ENCODE measurements around the gene CTTNBP2. TPM values are rescaled to one million over a fixed set of nuclear protein-coding genes. Genes with fewer than 3 reads are reported as not detected.

The CTTNBP2 gene
- total and polyA plus RNA-seq, 10 of the 15 experiments (the other 5 are each of a cell fraction or from before 2014, with no cell fraction given) = 0.04 to 0.43 TPM; not detected in 8

DNA sequence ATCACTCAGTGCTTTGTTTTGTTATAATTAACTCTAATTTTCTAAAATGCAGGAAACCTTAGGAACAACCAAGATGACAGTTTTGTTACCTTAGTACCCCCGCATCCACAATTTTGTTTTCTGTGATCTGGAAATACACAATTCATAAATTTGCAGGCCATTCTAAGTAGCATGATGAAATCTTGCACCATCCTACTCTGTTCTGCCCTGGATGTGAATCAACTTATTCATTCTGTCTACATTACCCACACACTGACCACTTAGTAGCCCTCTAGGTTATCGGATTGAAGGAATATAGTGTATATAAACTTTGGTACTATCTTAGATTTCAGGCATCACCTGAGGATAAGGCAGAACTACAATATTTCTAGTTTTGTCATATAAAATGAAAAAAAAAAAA is 155.9 kb downstream of the CTTNBP2 start (continued):
- TF ChIP-seq KDM1A (IDR thresholded peaks at IDR 0.05; ENCODE audit: borderline replicate concordance) (no peak), RCOR1 (conservative IDR thresholded peaks at IDR 0.05; ENCODE audit: low read depth, low read length) (no peak), STAT1 (conservative IDR thresholded peaks at IDR 0.05) (no peak), MEF2A (IDR thresholded peaks at IDR 0.05; ENCODE audit: insufficient read depth, low read depth, low read length) (no peak), CHD4 (IDR thresholded peaks at IDR 0.05) (no peak), SPI1 (IDR thresholded peaks at IDR 0.05; ENCODE audit: borderline replicate concordance, insufficient read depth, low read depth, low read length) (no peak), RB1 (IDR thresholded peaks at IDR 0.05; ENCODE audit: borderline replicate concordance) (no peak), CREM (IDR thresholded peaks at IDR 0.05; ENCODE audit: low read depth) (no peak)
- TF ChIP-seq, protein P1, sequence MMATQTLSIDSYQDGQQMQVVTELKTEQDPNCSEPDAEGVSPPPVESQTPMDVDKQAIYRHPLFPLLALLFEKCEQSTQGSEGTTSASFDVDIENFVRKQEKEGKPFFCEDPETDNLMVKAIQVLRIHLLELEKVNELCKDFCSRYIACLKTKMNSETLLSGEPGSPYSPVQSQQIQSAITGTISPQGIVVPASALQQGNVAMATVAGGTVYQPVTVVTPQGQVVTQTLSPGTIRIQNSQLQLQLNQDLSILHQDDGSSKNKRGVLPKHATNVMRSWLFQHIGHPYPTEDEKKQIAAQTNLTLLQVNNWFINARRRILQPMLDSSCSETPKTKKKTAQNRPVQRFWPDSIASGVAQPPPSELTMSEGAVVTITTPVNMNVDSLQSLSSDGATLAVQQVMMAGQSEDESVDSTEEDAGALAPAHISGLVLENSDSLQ (IDR thresholded peaks at IDR 0.05) = no peak
- TF ChIP-seq, protein P2, sequence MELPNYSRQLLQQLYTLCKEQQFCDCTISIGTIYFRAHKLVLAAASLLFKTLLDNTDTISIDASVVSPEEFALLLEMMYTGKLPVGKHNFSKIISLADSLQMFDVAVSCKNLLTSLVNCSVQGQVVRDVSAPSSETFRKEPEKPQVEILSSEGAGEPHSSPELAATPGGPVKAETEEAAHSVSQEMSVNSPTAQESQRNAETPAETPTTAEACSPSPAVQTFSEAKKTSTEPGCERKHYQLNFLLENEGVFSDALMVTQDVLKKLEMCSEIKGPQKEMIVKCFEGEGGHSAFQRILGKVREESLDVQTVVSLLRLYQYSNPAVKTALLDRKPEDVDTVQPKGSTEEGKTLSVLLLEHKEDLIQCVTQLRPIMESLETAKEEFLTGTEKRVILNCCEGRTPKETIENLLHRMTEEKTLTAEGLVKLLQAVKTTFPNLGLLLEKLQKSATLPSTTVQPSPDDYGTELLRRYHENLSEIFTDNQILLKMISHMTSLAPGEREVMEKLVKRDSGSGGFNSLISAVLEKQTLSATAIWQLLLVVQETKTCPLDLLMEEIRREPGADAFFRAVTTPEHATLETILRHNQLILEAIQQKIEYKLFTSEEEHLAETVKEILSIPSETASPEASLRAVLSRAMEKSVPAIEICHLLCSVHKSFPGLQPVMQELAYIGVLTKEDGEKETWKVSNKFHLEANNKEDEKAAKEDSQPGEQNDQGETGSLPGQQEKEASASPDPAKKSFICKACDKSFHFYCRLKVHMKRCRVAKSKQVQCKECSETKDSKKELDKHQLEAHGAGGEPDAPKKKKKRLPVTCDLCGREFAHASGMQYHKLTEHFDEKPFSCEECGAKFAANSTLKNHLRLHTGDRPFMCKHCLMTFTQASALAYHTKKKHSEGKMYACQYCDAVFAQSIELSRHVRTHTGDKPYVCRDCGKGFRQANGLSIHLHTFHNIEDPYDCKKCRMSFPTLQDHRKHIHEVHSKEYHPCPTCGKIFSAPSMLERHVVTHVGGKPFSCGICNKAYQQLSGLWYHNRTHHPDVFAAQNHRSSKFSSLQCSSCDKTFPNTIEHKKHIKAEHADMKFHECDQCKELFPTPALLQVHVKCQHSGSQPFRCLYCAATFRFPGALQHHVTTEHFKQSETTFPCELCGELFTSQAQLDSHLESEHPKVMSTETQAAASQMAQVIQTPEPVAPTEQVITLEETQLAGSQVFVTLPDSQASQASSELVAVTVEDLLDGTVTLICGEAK (IDR thresholded peaks at IDR 0.05; ENCODE audit: borderline replicate concordance) = no peak
